Activated CD4-positive, alpha-beta T cell treated with anti-CD3 and anti-CD28 coated beads for 36 hours (primary cell): ENCODE results near the gene SMIM31. TPM values are rescaled to one million over a fixed set of nuclear protein-coding genes. Genes with fewer than 3 reads are reported as not detected.

Experiments used
- ATAC-seq: fragments of 200-7000 bp; cut with Tn5 transposase; one replicate; pipeline ENCODE4 v1.10.0; 2021; ENCODE audit warnings: mild to moderate bottlenecking, moderate library complexity
- CTCF ChIA-PET: fragments of 350-600 bp; sonication (Branson Sonifier 250); formaldehyde crosslinking; loops from one replicate; lab custom pipeline; 2021; ENCODE audit warnings: antibody characterized with exemption; lab: Charles Lee
- POLR2A ChIA-PET: fragments of 350-600 bp; sonication (Branson Sonifier 250); formaldehyde crosslinking; loops from one replicate; lab custom pipeline; 2021; ENCODE audit warnings: antibody characterized with exemption, inconsistent platforms; lab: Charles Lee
- DNase-seq: peaks from one replicate; pipeline ENCODE4 v3.0.0-alpha.2; 2020
- H3K27ac Mint-ChIP-seq: one replicate; pipeline ENCODE4 v1.8.0; 2021; ENCODE audit warnings: mixed read lengths
- H3K27me3 Mint-ChIP-seq: one replicate; pipeline ENCODE4 v1.8.0; 2021; ENCODE audit warnings: mixed read lengths
- H3K36me3 Mint-ChIP-seq: one replicate; pipeline ENCODE4 v1.8.0; 2021; ENCODE audit warnings: low read depth, mixed read lengths
- H3K4me1 Mint-ChIP-seq: one replicate; pipeline ENCODE4 v1.8.0; 2021; ENCODE audit warnings: mixed read lengths
- H3K4me3 Mint-ChIP-seq: one replicate; pipeline ENCODE4 v1.8.0; 2021; ENCODE audit warnings: mild to moderate bottlenecking, moderate library complexity, mixed read lengths
- H3K9me3 Mint-ChIP-seq: one replicate; pipeline ENCODE4 v1.8.0; 2021; ENCODE audit warnings: low read depth, mixed read lengths
- intact Hi-C, 2 experiments: fragments of 100-400 bp; cut with DNase I in 1 of 2; cut with micrococcal nuclease in 1 of 2; formaldehyde crosslinking; loops; one replicate each; pipeline versions ENCODE4 v1.14.2 to v1.15.1; 2022 to 2024; cut with DNase I, micrococcal nuclease
- total RNA-seq, 2 experiments: library from RNA; stranded (reverse); gene quantifications; one replicate each; pipeline ENCODE4 v1.2.3, GENCODE V29; 2021

Gene SMIM31
- total RNA-seq, 2 experiments from 2014 or later = not detected

- H3K4me1 Mint-ChIP-seq = no peaks in the 10 kb centered on the region
- no peak overlapping the region for H3K4me3 Mint-ChIP-seq
- ChIA-PET POLR2A (no interaction called here), CTCF (no interaction called here)
- H3K36me3 Mint-ChIP-seq = no peaks in the 10 kb centered on the region
- peaks cover 18% of the 10 kb centered on the region for H3K27me3 Mint-ChIP-seq
- ATAC-seq (no peak), DNase-seq (no peak)
- intact Hi-C loops = no loop called here
- no peak overlapping the region for H3K27ac Mint-ChIP-seq
- no peaks in the 10 kb centered on the region for H3K9me3 Mint-ChIP-seq
Measured at GRCh38 chr4:164761241-164761640, 7.3 kb downstream of the SMIM31 start.

- ATAC-seq (no peak), DNase-seq (no peak)
- no peaks in the 10 kb centered on the region for H3K36me3 Mint-ChIP-seq
- intact Hi-C loops = no loop called here
- ChIA-PET CTCF (no interaction called here), POLR2A (no interaction called here)
- no peaks in the 10 kb centered on the region for H3K4me1 Mint-ChIP-seq
- no peak overlapping the region for H3K27ac Mint-ChIP-seq
- H3K9me3 Mint-ChIP-seq = no peaks in the 10 kb centered on the region
- no peak overlapping the region for H3K4me3 Mint-ChIP-seq
- peaks cover 19% of the 10 kb centered on the region for H3K27me3 Mint-ChIP-seq
Measured at GRCh38 chr4:164761746-164762275, 7.9 kb downstream of the SMIM31 start.

- ChIA-PET POLR2A (no interaction called here), CTCF (no interaction called here)
- ATAC-seq (no peak), DNase-seq (no peak)
- Mint-ChIP-seq H3K9me3 (no peaks in the 10 kb centered on the region), H3K4me3 (no peak overlapping the region), H3K27ac (no peak overlapping the region), H3K4me1 (no peaks in the 10 kb centered on the region), H3K27me3 (peaks cover 33% of the 10 kb centered on the region), H3K36me3 (no peaks in the 10 kb centered on the region)
- intact Hi-C loops = no loop called here
Measured at GRCh38 chr4:164765096-164765495, 11.2 kb downstream of the SMIM31 start.

DNA sequence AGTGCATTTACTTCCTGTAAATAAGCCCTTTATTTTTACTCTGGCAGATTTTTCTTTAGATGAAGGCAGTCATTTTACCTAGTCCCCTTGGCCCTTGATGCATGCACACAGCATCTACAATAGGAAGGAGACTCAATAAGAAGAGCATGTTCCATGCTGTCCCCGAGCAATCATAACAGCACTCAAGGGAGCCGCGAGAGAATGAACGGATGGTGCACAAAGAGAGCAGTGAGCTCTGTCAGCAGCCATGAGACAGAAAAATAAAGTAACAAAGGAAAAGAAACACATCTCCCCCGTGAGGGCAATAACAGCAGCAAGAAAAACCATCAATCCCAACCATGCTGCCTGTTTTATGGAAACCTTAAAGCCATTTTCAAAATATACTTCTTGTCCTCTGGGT is 11.9 kb downstream of the SMIM31 start:
- ATAC-seq (no peak), DNase-seq (no peak)
- H3K4me3 Mint-ChIP-seq = no peak overlapping the region
- intact Hi-C loops = no loop called here
- no peaks in the 10 kb centered on the region for H3K36me3 Mint-ChIP-seq
- CTCF ChIA-PET = no interaction called here
- H3K4me1 Mint-ChIP-seq = no peaks in the 10 kb centered on the region
- H3K9me3 Mint-ChIP-seq = no peaks in the 10 kb centered on the region
- peaks cover 33% of the 10 kb centered on the region for H3K27me3 Mint-ChIP-seq
- POLR2A ChIA-PET = no interaction called here
- no peak overlapping the region for H3K27ac Mint-ChIP-seq

- Mint-ChIP-seq H3K4me1 (no peaks in the 10 kb centered on the region), H3K4me3 (no peak overlapping the region), H3K9me3 (no peaks in the 10 kb centered on the region), H3K27ac (no peak overlapping the region), H3K36me3 (no peaks in the 10 kb centered on the region), H3K27me3 (peaks cover 27% of the 10 kb centered on the region)
- intact Hi-C loops = no loop called here
- DNase-seq (no peak), ATAC-seq (no peak)
- ChIA-PET POLR2A (no interaction called here), CTCF (interaction anchor here (0.7 to 1.4 kb wide), 5 partner anchors 16 to 1256 kb away, joined by 3 to 4 read pairs (median 3); no protein-coding TSS in a partner anchor)
Measured at GRCh38 chr4:164768516-164768915, 14.6 kb downstream of the SMIM31 start.

- DNase-seq (no peak), ATAC-seq (no peak)
- no peak overlapping the region for H3K27ac Mint-ChIP-seq
- intact Hi-C loops = no loop called here
- H3K4me3 Mint-ChIP-seq = no peak overlapping the region
- no peaks in the 10 kb centered on the region for H3K36me3 Mint-ChIP-seq
- H3K27me3 Mint-ChIP-seq = peaks cover 25% of the 10 kb centered on the region
- CTCF ChIA-PET = interaction anchor here (1.1 to 1.3 kb wide), 2 partner anchors 10 to 241 kb away, joined by 3 read pairs; no protein-coding TSS in a partner anchor
- no peaks in the 10 kb centered on the region for H3K9me3 Mint-ChIP-seq
- H3K4me1 Mint-ChIP-seq = no peaks in the 10 kb centered on the region
- POLR2A ChIA-PET = no interaction called here
Measured at GRCh38 chr4:164770010-164770724, 16.2 kb downstream of the SMIM31 start.

DNA sequence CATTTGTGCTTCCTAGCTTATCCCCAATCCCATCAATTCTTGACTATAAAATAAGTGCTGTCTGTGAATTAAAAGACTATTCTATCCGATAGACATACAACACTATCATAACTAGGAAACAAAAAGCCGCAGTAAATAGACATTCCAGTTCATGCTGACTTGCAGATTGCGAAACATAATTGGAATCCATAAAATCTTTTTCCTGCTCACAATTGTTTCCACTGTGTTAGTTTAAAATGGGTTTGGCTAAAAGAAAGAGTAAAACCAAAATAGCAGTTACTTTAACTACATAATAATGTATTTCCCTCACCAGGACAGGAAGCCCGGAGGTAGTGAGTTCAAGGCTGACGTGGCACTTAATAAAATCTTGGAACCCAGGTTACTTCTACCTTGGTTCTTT is 17.2 kb downstream of the SMIM31 start:
- no peaks in the 10 kb centered on the region for H3K4me1 Mint-ChIP-seq
- DNase-seq = no peak
- POLR2A ChIA-PET = no interaction called here
- no peaks in the 10 kb centered on the region for H3K9me3 Mint-ChIP-seq
- ATAC-seq = no peak
- CTCF ChIA-PET = interaction anchor here (1.1 kb wide), 1 partner anchor 9 kb away, joined by 3 read pairs; no protein-coding TSS in a partner anchor
- peaks cover 20% of the 10 kb centered on the region for H3K27me3 Mint-ChIP-seq
- no peak overlapping the region for H3K27ac Mint-ChIP-seq
- H3K4me3 Mint-ChIP-seq = no peak overlapping the region
- intact Hi-C loops = no loop called here
- H3K36me3 Mint-ChIP-seq = no peaks in the 10 kb centered on the region

DNA sequence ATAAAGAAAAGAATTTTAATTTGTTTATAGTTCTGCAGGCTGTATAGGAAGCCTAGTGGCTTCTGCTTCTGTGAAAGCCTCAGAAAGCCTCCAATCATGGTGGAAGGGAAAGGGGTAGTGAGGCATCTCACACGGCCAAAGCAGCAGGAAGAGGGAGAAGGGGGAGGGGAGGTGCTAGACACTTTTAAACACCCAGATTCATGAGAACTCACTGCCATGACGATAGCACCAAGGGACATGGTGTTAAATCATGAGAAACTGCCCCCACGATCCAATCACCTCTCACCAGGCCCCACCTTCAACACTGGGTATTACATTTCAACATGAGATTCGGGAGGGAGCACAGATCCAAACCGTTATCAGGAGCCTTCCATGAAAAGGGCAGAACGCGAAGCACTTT is 18.1 kb downstream of the SMIM31 start:
- Mint-ChIP-seq H3K4me1 (no peaks in the 10 kb centered on the region), H3K36me3 (no peaks in the 10 kb centered on the region), H3K4me3 (no peak overlapping the region), H3K9me3 (no peaks in the 10 kb centered on the region), H3K27ac (no peak overlapping the region), H3K27me3 (peaks cover 14% of the 10 kb centered on the region)
- CTCF ChIA-PET = no interaction called here
- ATAC-seq (no peak), DNase-seq (no peak)
- intact Hi-C loops = no loop called here
- POLR2A ChIA-PET = no interaction called here

GRCh38 chr4:164779080-164779479 is 25.1 kb downstream of the SMIM31 start:
- no peaks in the 10 kb centered on the region for H3K9me3 Mint-ChIP-seq
- no peaks in the 10 kb centered on the region for H3K36me3 Mint-ChIP-seq
- H3K27ac Mint-ChIP-seq = no peak overlapping the region
- no peaks in the 10 kb centered on the region for H3K27me3 Mint-ChIP-seq
- ChIA-PET POLR2A (interaction anchor here (0.6 kb wide), 1 partner anchor 21 kb away, joined by 4 read pairs; no protein-coding TSS in a partner anchor), CTCF (no interaction called here)
- no peaks in the 10 kb centered on the region for H3K4me1 Mint-ChIP-seq
- intact Hi-C loops = loop anchor here in 1 of 2 experiments (2.0 to 5.0 kb wide), 3 partner anchors 223 to 683 kb away; no protein-coding TSS in a partner anchor
- no peak overlapping the region for H3K4me3 Mint-ChIP-seq
- ATAC-seq (no peak), DNase-seq (no peak)

DNA sequence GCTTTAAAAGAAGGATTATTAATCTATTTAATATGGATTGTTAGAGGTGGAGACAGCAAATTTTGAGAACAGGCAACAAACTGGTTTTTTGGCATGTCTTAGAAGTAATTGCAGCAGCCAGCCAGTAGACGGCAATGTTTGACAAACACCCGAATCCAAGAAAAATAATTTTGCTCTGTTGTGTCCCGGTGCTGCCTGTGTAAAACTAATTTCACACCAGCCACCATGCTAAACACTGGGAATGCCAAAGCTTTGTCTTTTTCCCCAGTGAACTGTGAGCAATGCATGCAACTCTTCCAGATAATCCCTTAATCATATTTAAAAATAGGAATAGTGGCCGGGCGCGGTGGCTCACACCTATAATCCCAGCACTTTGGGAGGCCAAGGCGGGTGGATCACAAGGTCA is 25.9 kb downstream of the SMIM31 start:
- no peak for ATAC-seq

DNA sequence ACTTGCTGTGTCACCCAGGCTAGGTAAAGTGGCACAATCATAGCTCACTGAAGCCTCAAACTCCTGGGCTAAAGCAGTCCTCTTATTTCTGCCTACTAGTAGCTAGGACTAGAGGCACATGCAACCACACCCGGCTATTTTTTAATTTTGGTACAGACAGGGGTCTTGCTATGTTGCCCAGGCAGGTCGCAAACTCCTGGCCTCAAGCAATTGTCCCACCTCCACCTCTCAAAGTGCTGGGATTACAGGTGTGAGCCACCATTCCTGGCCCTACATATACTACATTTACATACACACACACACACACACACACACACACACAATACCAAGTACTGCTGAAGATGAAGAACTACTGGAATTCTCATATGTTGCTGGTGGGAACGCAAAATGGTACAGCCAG is 26.9 kb downstream of the SMIM31 start:
- ChIA-PET POLR2A (no interaction called here), CTCF (interaction anchor here (0.6 to 1.5 kb wide), 3 partner anchors 10 to 726 kb away, joined by 3 to 5 read pairs (median 3); no protein-coding TSS in a partner anchor)
- intact Hi-C loops = loop anchor here in 1 of 2 experiments (5.0 kb wide), 1 partner anchor 316 kb away; no protein-coding TSS in a partner anchor
- Mint-ChIP-seq H3K36me3 (no peaks in the 10 kb centered on the region), H3K4me1 (no peaks in the 10 kb centered on the region), H3K27ac (no peak overlapping the region), H3K4me3 (no peak overlapping the region), H3K9me3 (no peaks in the 10 kb centered on the region), H3K27me3 (no peaks in the 10 kb centered on the region)
- no peak for DNase-seq
- ATAC-seq = no peak

More for the DNA sequence above, 25.9 kb downstream of the SMIM31 start:
- intact Hi-C loops = loop anchor here (2.0 to 5.0 kb wide), 4 partner anchors 222 to 682 kb away; no protein-coding TSS in a partner anchor
- ChIA-PET CTCF (interaction anchor here (0.7 to 1.5 kb wide), 3 partner anchors 9 to 317 kb away, joined by 3 to 5 read pairs (median 3); no protein-coding TSS in a partner anchor), POLR2A (interaction anchor here (0.7 kb wide), 1 partner anchor 549 kb away, joined by 3 read pairs; no protein-coding TSS in a partner anchor)
- no peak overlapping the region for H3K4me3 Mint-ChIP-seq
- H3K4me1 Mint-ChIP-seq = no peaks in the 10 kb centered on the region
- no peaks in the 10 kb centered on the region for H3K27me3 Mint-ChIP-seq
- no peaks in the 10 kb centered on the region for H3K9me3 Mint-ChIP-seq
- no peaks in the 10 kb centered on the region for H3K36me3 Mint-ChIP-seq
- H3K27ac Mint-ChIP-seq = no peak overlapping the region
- DNase-seq = peak; percentile 42
